CD14-positive monocyte (primary cell): ENCODE results near the gene GLI3. TPM values are rescaled to one million over a fixed set of nuclear protein-coding genes. Genes with fewer than 3 reads are reported as not detected.

Experiments
- DNase-seq, 3 donors: peaks; one replicate each; pipeline ENCODE4 v3.0.0-alpha.2; 2011 to 2022
- H2AFZ ChIP-seq: 2 replicates; pipeline ENCODE4 v1.6.0; 2012; ENCODE audit warnings: mild to moderate bottlenecking, low read depth, low read length, inconsistent platforms; ENCODE audit not compliant: insufficient read depth, poor library complexity, severe bottlenecking
- H3K27ac ChIP-seq, 2 donors: 1 replicate in 1 of 2; 2 replicates in 1 of 2; pipeline ENCODE4 v1.5.1; 2012 to 2013; ENCODE audit warnings: low read length in 2 of 2, control low read depth in 1 of 2, inconsistent platforms in 1 of 2, low read depth in 1 of 2, mild to moderate bottlenecking in 1 of 2
- H3K27me3 ChIP-seq, 2 donors: one replicate each; pipeline versions ENCODE4 v1.6.0 to v1.6.1; 2011 to 2013; ENCODE audit warnings: low read length in 2 of 2; ENCODE audit not compliant: control insufficient read depth in 2 of 2, insufficient read depth in 2 of 2
- H3K36me3 ChIP-seq, 2 donors: replicated peaks in 1 of 2; 1 replicate in 1 of 2; 2 replicates in 1 of 2; pipeline versions ENCODE4 v1.5.1 to v1.6.1; 2012 to 2013; ENCODE audit warnings: low read length in 2 of 2, control low read depth in 1 of 2, inconsistent platforms in 1 of 2, mild to moderate bottlenecking in 1 of 2; ENCODE audit not compliant: insufficient read depth in 2 of 2, control insufficient read depth in 1 of 2
- H3K4me1 ChIP-seq, 2 donors: 1 replicate in 1 of 2; 2 replicates in 1 of 2; pipeline versions ENCODE4 v1.5.1 to v1.6.1; 2012 to 2013; ENCODE audit warnings: low read length in 2 of 2, control low read depth in 1 of 2, inconsistent platforms in 1 of 2, mild to moderate bottlenecking in 1 of 2, moderate library complexity in 1 of 2; ENCODE audit not compliant: insufficient read depth in 2 of 2, control insufficient read depth in 1 of 2
- H3K4me2 ChIP-seq: replicated peaks from 2 replicates; pipeline ENCODE3; 2012; ENCODE audit warnings: low read length, moderate library complexity, mild to moderate bottlenecking; ENCODE audit not compliant: poor library complexity, severe bottlenecking; ENCODE audit errors: extremely low read depth
- H3K4me3 ChIP-seq, 3 experiments: fragments of 200-600 bp in 1 of 3; sonication (generic) in 1 of 3; replicated peaks in 1 of 3; 1 replicate in 2 of 3; 2 replicates in 1 of 3; pipeline ENCODE4 v1.5.1; 2011 to 2013; ENCODE audit warnings: low read length in 3 of 3, mild to moderate bottlenecking in 3 of 3, control low read depth in 2 of 3, low read depth in 2 of 3, inconsistent platforms in 1 of 3, moderate library complexity in 1 of 3
- H3K79me2 ChIP-seq: 2 replicates; pipeline ENCODE4 v1.6.0; 2012; ENCODE audit warnings: mild to moderate bottlenecking, control low read depth, inconsistent platforms, low read length, moderate library complexity; ENCODE audit not compliant: insufficient read depth
- H3K9ac ChIP-seq: 2 replicates; pipeline ENCODE4 v1.6.0; 2017; ENCODE audit warnings: low read length, mild to moderate bottlenecking; ENCODE audit not compliant: insufficient read depth, poor library complexity, severe bottlenecking
- H3K9me3 ChIP-seq, 2 donors: replicated peaks in 1 of 2; 1 replicate in 1 of 2; 2 replicates in 1 of 2; pipeline versions ENCODE4 v1.5.1 to v1.6.1; 2012 to 2013; ENCODE audit warnings: low read length in 2 of 2, control low read depth in 1 of 2; ENCODE audit not compliant: control insufficient read depth in 1 of 2, insufficient read depth in 1 of 2
- H4K20me1 ChIP-seq: 2 replicates; pipeline ENCODE4 v1.6.0; 2012; ENCODE audit warnings: mild to moderate bottlenecking, low read length, control low read depth, moderate library complexity; ENCODE audit not compliant: insufficient read depth
- H3K27ac Mint-ChIP-seq, 7 donors: one replicate each; pipeline ENCODE4 v1.8.0; 2020; ENCODE audit warnings: mild to moderate bottlenecking in 7 of 7, mixed read lengths in 7 of 7, moderate library complexity in 6 of 7, inconsistent platforms in 2 of 7
- H3K27me3 Mint-ChIP-seq, 3 donors: one replicate each; pipeline ENCODE4 v1.8.0; 2021 to 2022; ENCODE audit warnings: low read depth in 3 of 3, mild to moderate bottlenecking in 3 of 3, mixed read lengths in 3 of 3, moderate library complexity in 3 of 3, inconsistent platforms in 1 of 3
- H3K36me3 Mint-ChIP-seq, 2 donors: one replicate each; pipeline ENCODE4 v1.8.0; 2020; ENCODE audit warnings: mixed read lengths in 2 of 2, inconsistent platforms in 1 of 2, mild to moderate bottlenecking in 1 of 2
- H3K4me1 Mint-ChIP-seq: one replicate; pipeline ENCODE4 v1.8.0; 2020; ENCODE audit warnings: mild to moderate bottlenecking, mixed read lengths
- H3K4me3 Mint-ChIP-seq, 2 donors: one replicate each; pipeline ENCODE4 v1.8.0; 2020; ENCODE audit warnings: mild to moderate bottlenecking in 2 of 2, mixed read lengths in 2 of 2, moderate library complexity in 1 of 2
- H3K9me3 Mint-ChIP-seq, 7 donors: one replicate each; pipeline ENCODE4 v1.8.0; 2020 to 2022; ENCODE audit warnings: mixed read lengths in 7 of 7, mild to moderate bottlenecking in 6 of 7, moderate library complexity in 6 of 7, inconsistent platforms in 2 of 7
- WGBS: methylation state at CpG from one replicate; pipeline ENCODE4 v1.1.5; 2013; ENCODE audit warnings: missing lambda C conversion rate; ENCODE audit not compliant: insufficient coverage; 5-methylcytosine and 5-hydroxymethylcytosine counted together
- intact Hi-C, 2 donors: fragments of 100-400 bp; cut with micrococcal nuclease; formaldehyde crosslinking; loops; one replicate each; pipeline versions ENCODE4 v1.15.0 to v1.15.1; 2023
- polyA plus RNA-seq, 3 donors: library from polyadenylated mRNA; depleted of rRNA in 1 of 3; unstranded in 2 of 3; stranded (reverse) in 1 of 3; fragments of 300-500 nt in 2 of 3; fragments of >200 nt in 1 of 3; fragmentation: Illumina TruSeq in 2 of 3; gene quantifications; 1 replicate in 2 of 3; 2 replicates in 1 of 3; pipeline ENCODE4 v1.2.3, GENCODE V29; 2012 to 2021
- TF ChIP-seq, protein P1 (sequence below): fragments of 200-600 bp; IDR thresholded peaks from one replicate; pipeline ENCODE4 v1.8.0; 2022; ENCODE audit warnings: antibody characterized with exemption, mild to moderate bottlenecking

GLI3 gene
- polyA plus RNA-seq, 3 donors: not detected

GRCh38 chr7:41977661-41978060, 259.3 kb downstream of the GLI3 start:
- Histone ChIP-seq H3K36me3 (no peaks in the 10 kb centered on the region), H3K27ac (no peak overlapping the region), H3K27me3 (no peaks in the 10 kb centered on the region), H3K4me3 (no peak overlapping the region), H2AFZ (peak overlapping the region; percentile 22), H3K9ac (no peak overlapping the region), H3K9me3 (no peaks in the 10 kb centered on the region), H3K4me1 (peaks cover 9 to 14% of the 10 kb centered on the region in 2 donors), H3K4me2 (no peak overlapping the region), H3K79me2 (no peaks in the 10 kb centered on the region), H4K20me1 (no peaks in the 10 kb centered on the region)
- Mint-ChIP-seq H3K27ac (no peak overlapping the region), H3K4me1 (peaks cover 25% of the 10 kb centered on the region), H3K9me3 (no peaks in the 10 kb centered on the region), H3K4me3 (no peak overlapping the region), H3K27me3 (peaks cover 0 to 3% (median 1%) of the 10 kb centered on the region in 3 donors), H3K36me3 (no peaks in the 10 kb centered on the region)
- DNase-seq: no peak
- 83% methylated on average over 1 of the region's 3 CpGs for WGBS
- intact Hi-C loops: no loop called here
- TF ChIP-seq, protein P1, sequence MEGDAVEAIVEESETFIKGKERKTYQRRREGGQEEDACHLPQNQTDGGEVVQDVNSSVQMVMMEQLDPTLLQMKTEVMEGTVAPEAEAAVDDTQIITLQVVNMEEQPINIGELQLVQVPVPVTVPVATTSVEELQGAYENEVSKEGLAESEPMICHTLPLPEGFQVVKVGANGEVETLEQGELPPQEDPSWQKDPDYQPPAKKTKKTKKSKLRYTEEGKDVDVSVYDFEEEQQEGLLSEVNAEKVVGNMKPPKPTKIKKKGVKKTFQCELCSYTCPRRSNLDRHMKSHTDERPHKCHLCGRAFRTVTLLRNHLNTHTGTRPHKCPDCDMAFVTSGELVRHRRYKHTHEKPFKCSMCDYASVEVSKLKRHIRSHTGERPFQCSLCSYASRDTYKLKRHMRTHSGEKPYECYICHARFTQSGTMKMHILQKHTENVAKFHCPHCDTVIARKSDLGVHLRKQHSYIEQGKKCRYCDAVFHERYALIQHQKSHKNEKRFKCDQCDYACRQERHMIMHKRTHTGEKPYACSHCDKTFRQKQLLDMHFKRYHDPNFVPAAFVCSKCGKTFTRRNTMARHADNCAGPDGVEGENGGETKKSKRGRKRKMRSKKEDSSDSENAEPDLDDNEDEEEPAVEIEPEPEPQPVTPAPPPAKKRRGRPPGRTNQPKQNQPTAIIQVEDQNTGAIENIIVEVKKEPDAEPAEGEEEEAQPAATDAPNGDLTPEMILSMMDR: no peak

GRCh38 chr7:41977151-41977651, 259.8 kb downstream of the GLI3 start:
- H3K4me2 ChIP-seq: no peak overlapping the region
- H2AFZ ChIP-seq: peak overlapping the region; percentile 22
- H3K4me1 Mint-ChIP-seq: peaks cover 25% of the 10 kb centered on the region
- H3K36me3 Mint-ChIP-seq: no peaks in the 10 kb centered on the region
- H3K9me3 Mint-ChIP-seq: no peaks in the 10 kb centered on the region
- peaks cover 9 to 14% of the 10 kb centered on the region in 2 donors for H3K4me1 ChIP-seq
- H4K20me1 ChIP-seq: no peaks in the 10 kb centered on the region
- H3K79me2 ChIP-seq: no peaks in the 10 kb centered on the region
- H3K36me3 ChIP-seq: no peaks in the 10 kb centered on the region
- H3K27ac Mint-ChIP-seq: no peak overlapping the region
- H3K4me3 Mint-ChIP-seq: no peak overlapping the region
- H3K9ac ChIP-seq: no peak overlapping the region
- intact Hi-C loops: no loop called here
- H3K4me3 ChIP-seq: no peak overlapping the region
- no peaks in the 10 kb centered on the region for H3K9me3 ChIP-seq
- peaks cover 0 to 3% (median 1%) of the 10 kb centered on the region in 3 donors for H3K27me3 Mint-ChIP-seq
- TF ChIP-seq, protein P1: peak; percentile 38
- H3K27me3 ChIP-seq: no peaks in the 10 kb centered on the region
- no peak overlapping the region for H3K27ac ChIP-seq
- 76% methylated on average over 8 of the region's 9 CpGs for WGBS
- no peak for DNase-seq
